Stomach (tissue), 9 donors: ENCODE data around the gene CNTN4. TPM values are rescaled to one million over a fixed set of nuclear protein-coding genes. Genes with fewer than 3 reads are reported as not detected.
"Not testable (repeated sequence)": the region's sequence is repeated elsewhere in the genome, so short reads cannot be mapped to it uniquely, and the experiment has no call there.

Experiments used
- DNase-seq, 2 donors: peaks; one replicate each; pipeline versions ENCODE4 v3.0.0 to v3.0.0-alpha.2; 2013 to 2019
- H3K27ac ChIP-seq, 5 donors: fragments of 200-600 bp in 4 of 5; sonication (generic) in 4 of 5; one replicate each; pipeline ENCODE4 v1.5.1; 2013 to 2019; ENCODE audit warnings: mild to moderate bottlenecking in 1 of 5, moderate library complexity in 1 of 5
- H3K27me3 ChIP-seq, 3 donors: fragments of 200-600 bp; sonication (generic); one replicate each; pipeline ENCODE4 v1.5.1; 2017 to 2019; ENCODE audit warnings: mixed run types in 1 of 3
- H3K36me3 ChIP-seq, 4 donors: fragments of 200-600 bp; sonication (generic); 1 replicate in 3 of 4; 2 replicates in 1 of 4; pipeline ENCODE4 v1.5.1; 2016 to 2019
- H3K4me1 ChIP-seq, 4 donors: fragments of 200-600 bp; sonication (generic); one replicate each; pipeline ENCODE4 v1.5.1; 2016 to 2019
- H3K4me3 ChIP-seq, 4 donors: fragments of 200-600 bp; sonication (generic) in 3 of 4; one replicate each; pipeline ENCODE4 v1.5.1; 2016 to 2019; ENCODE audit warnings: mild to moderate bottlenecking in 1 of 4
- H3K9me3 ChIP-seq, 4 donors: fragments of 200-600 bp; sonication (generic); one replicate each; pipeline ENCODE4 v1.5.1; 2016 to 2019
- EP300 ChIP-seq: sonication (generic); formaldehyde crosslinking; IDR thresholded peaks from one replicate; pipeline ENCODE4 v1.6.1; 2017; ENCODE audit warnings: antibody characterized with exemption
- POLR2A ChIP-seq, 4 donors: fragments of 450-650 bp; IDR thresholded peaks; one replicate each; pipeline ENCODE4 v1.6.1; 2016; ENCODE audit warnings: antibody characterized with exemption in 4 of 4, control low read depth in 2 of 4, mild to moderate bottlenecking in 1 of 4, moderate library complexity in 1 of 4
- POLR2AphosphoS5 ChIP-seq, 3 donors: sonication (generic); formaldehyde crosslinking; IDR thresholded peaks; one replicate each; pipeline ENCODE4 v1.6.1; 2016; ENCODE audit warnings: antibody characterized with exemption in 3 of 3
- WGBS, 5 donors: extraction: QIAGEN DNeasy Blood & Tissue Kit in 3 of 5; methylation state at CpG; one replicate each; pipeline versions ENCODE4 v1.1.5 to v1.1.7; 2013 to 2018; 5-methylcytosine and 5-hydroxymethylcytosine counted together
- intact Hi-C: fragments of 100-400 bp; cut with DNase I; formaldehyde crosslinking; loops from one replicate; pipeline ENCODE4 v1.15.1; 2023; ENCODE audit warnings: low total_unique reads
- polyA plus RNA-seq, 3 donors: library from polyadenylated mRNA; stranded (reverse); fragments of 200-250 nt; gene quantifications; one replicate each; pipeline ENCODE4 v1.2.3, GENCODE V29; 2013
- total RNA-seq, 5 donors: library from RNA; depleted of rRNA; stranded (reverse); fragments of >200 nt; gene quantifications; one replicate each; pipeline versions ENCODE4 v1.1.0 to v1.2.3, GENCODE V29; 2014 to 2016
- TF ChIP-seq, protein P1 (sequence below), 7 experiments: fragments of 450-650 bp in 4 of 7; fragments of 200-600 bp in 3 of 7; sonication (generic) in 3 of 7; IDR thresholded peaks; one replicate each; pipeline ENCODE4 v1.5.1; 2016 to 2019; ENCODE audit warnings: antibody characterized with exemption in 7 of 7, control low read depth in 2 of 7, mild to moderate bottlenecking in 1 of 7
- donor health status: healthy with polysubstance abuse.
- donor health status: Bipolar disorder and iron deficiency.
- donor health status: healthy.

The CNTN4 gene
- total and polyA plus RNA-seq, 8 donors, result 0.45 to 97.0 (median 5.6) TPM

DNA sequence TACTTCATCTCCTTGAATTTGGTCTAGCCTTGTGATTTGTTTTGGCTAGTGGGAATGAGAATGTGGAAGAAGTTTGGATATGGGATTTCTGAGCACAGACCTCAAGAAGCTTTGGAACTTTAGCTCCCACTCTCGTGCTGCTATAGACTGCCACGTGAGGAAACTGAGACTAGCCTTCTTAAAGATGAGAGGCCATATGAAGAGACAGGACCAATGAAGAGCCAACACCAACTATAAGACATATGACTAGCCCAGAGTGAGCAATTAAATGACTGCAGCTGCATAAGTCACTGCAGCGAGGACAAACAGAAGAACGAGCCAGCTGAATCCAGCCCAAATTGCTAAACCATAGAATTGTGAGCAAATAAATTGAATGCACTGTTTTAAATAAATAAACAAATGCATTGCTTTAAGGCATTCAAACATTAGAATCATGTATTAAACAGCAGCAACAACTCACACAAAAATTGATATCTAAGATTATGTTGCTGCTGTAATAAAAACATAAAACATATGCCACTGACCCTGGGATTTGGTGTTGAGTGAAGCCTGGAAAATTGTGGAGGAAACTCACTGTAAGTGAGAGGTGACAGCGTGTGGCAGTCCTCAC, 15.7 kb upstream of the CNTN4 start:
- H3K4me3 ChIP-seq, result no peak overlapping the region
- H3K4me1 ChIP-seq, result no peaks in the 10 kb centered on the region
- TF ChIP-seq EP300 (no peak), POLR2A (IDR thresholded peaks at IDR 0.05) (no peak), POLR2AphosphoS5 (IDR thresholded peaks at IDR 0.05) (no peak)
- TF ChIP-seq, protein P1, sequence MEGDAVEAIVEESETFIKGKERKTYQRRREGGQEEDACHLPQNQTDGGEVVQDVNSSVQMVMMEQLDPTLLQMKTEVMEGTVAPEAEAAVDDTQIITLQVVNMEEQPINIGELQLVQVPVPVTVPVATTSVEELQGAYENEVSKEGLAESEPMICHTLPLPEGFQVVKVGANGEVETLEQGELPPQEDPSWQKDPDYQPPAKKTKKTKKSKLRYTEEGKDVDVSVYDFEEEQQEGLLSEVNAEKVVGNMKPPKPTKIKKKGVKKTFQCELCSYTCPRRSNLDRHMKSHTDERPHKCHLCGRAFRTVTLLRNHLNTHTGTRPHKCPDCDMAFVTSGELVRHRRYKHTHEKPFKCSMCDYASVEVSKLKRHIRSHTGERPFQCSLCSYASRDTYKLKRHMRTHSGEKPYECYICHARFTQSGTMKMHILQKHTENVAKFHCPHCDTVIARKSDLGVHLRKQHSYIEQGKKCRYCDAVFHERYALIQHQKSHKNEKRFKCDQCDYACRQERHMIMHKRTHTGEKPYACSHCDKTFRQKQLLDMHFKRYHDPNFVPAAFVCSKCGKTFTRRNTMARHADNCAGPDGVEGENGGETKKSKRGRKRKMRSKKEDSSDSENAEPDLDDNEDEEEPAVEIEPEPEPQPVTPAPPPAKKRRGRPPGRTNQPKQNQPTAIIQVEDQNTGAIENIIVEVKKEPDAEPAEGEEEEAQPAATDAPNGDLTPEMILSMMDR (IDR thresholded peaks at IDR 0.05), result no peak
- WGBS, 5 donors, result 61 to 77% (median 73%) methylated on average over 5 of the region's 5 CpGs
- no peak overlapping the region for H3K27ac ChIP-seq
- intact Hi-C loops, result no loop called here
- DNase-seq, result no peak
- no peaks in the 10 kb centered on the region for H3K27me3 ChIP-seq
- peaks cover 0 to 34% (median 6%) of the 10 kb centered on the region in 4 donors for H3K9me3 ChIP-seq
- no peaks in the 10 kb centered on the region for H3K36me3 ChIP-seq

DNA sequence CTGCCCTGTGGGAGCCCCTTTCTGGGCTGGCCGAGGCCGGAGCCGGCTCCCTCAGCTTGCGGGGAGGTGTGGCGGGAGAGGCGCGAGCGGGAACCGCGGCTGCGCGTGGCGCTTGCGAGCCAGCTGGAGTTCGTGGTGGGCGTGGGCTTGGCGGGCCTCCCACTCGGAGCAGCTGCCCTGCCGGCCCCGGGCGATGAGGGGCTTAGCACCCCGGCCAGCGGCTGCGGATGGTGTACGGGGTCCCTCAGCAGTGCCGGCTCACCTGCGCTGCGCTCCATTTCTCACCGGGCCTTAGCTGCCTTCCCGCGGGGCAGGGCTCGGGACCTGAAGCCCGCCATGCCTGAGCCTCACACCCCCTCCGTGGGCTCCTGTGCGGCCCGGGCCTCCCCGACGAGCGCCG, 15.1 kb upstream of the CNTN4 start:
- H3K4me1 ChIP-seq, H3K36me3 ChIP-seq, H3K27me3 ChIP-seq, H3K4me3 ChIP-seq, intact Hi-C loops, DNase-seq, H3K27ac ChIP-seq: not testable (repeated sequence)
- peaks cover 0 to 34% (median 6%) of the 10 kb centered on the region in 4 donors for H3K9me3 ChIP-seq
- WGBS, 5 donors, result 93 to 97% (median 95%) methylated on average over 35 to 40 of the region's 40 CpGs

DNA sequence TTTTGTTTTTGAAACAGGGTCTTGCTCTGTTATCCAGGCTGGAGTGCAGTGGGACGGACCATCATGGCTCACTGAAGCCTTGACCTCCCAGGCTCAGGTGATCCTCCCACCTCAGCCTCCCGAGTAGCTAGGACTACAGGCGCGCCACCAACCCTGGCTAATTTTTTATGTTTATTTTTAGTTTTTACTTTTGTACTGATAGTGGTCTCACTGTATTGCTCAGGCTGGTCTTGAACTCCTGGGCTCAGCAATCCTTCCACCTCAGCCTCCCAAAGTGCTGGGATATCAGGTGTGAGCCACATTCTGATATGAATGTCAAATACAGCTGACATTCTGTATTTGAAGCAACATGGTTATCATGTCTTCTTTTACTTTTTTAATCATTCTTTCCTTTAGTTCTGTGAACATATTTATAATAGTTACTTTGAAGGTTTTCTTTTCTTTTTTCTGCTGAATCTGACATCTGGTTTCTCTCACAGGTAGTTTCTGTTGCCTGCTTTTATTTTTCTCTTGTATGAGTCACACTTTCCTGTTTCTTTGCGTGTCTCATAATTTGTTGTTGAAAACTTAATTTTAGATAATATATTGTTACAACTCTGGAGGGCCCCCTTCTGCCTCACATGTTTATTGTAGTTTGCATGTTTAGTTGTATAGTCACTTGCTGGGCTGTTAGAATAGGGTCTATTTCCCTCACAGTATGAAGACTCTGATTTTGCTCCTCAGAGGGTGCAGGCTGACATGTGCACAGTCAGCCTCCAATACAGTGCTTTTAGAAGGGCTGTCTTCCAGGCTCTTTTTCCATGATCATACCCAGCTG, 8.4 kb upstream of the CNTN4 start:
- DNase-seq, result no peak
- no peak for TF ChIP-seq POLR2AphosphoS5 (IDR thresholded peaks at IDR 0.05)
- no peak for TF ChIP-seq EP300
- no peak for TF ChIP-seq POLR2A (IDR thresholded peaks at IDR 0.05)
- TF ChIP-seq, protein P1 (IDR thresholded peaks at IDR 0.05), result no peak
- Histone ChIP-seq H3K4me1 (no peaks in the 10 kb centered on the region), H3K27ac (no peak overlapping the region), H3K27me3 (no peaks in the 10 kb centered on the region), H3K4me3 (no peak overlapping the region), H3K36me3 (no peaks in the 10 kb centered on the region), H3K9me3 (peaks cover 0 to 5% (median 2%) of the 10 kb centered on the region in 4 donors)
- intact Hi-C loops, result no loop called here
- WGBS, 5 donors, result 80 to 89% (median 86%) methylated on average over 5 of the region's 5 CpGs

DNA sequence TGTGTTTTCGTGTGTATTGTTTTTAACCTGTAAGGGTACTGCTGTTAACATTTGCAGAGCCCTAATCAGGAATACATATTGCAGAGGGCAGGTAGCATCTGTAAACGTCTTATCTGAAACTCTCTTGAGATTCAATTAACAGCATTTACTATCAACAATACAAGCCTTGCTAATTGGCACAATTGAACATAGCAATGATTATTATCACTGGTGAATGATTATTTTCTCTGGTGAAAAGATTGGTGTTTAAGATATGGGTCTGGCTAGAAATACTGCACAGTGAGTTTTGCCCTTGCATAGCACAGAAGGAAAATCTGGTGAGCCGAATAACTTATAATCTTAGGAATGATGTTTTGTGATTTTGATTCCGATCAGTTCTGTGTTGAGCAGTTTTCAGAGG, 5.9 kb upstream of the CNTN4 start:
- no peak for DNase-seq
- Histone ChIP-seq H3K9me3 (no peaks in the 10 kb centered on the region), H3K4me3 (no peak overlapping the region), H3K27me3 (peaks cover 0 to 24% (median 3%) of the 10 kb centered on the region in 3 donors), H3K36me3 (no peaks in the 10 kb centered on the region), H3K27ac (no peak overlapping the region), H3K4me1 (peaks cover 0 to 12% (median 1%) of the 10 kb centered on the region in 4 donors)
- intact Hi-C loops, result no loop called here
- TF ChIP-seq, protein P1 (IDR thresholded peaks at IDR 0.05), result no peak
- TF ChIP-seq POLR2A (IDR thresholded peaks at IDR 0.05), result no peak
- TF ChIP-seq POLR2AphosphoS5 (IDR thresholded peaks at IDR 0.05), result no peak
- WGBS, 5 donors, result 57 to 75% (median 65%) methylated on average over 4 of the region's 4 CpGs

DNA sequence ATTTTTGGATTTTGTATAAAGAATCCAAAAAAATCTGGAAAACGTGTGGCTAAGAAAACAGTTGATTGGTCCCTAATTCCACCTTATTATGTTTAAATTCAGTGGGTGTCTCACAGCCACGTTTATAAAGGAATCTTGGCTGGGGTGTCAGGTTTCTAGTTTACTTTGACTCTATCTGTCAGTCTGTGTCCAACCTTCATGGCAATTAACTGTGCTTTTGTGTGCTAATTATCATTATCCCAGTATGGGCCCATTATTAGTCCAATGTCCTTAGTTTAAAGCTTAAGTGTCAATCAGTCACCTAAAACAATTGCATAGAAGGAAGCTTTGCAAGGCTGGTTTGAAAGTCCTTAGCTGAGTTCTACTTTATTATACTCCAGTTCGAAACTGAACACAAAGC, 3.7 kb upstream of the CNTN4 start:
- TF ChIP-seq EP300, result no peak
- TF ChIP-seq POLR2A (IDR thresholded peaks at IDR 0.05), result no peak
- TF ChIP-seq, protein P1 (IDR thresholded peaks at IDR 0.05), result no peak
- TF ChIP-seq POLR2AphosphoS5 (IDR thresholded peaks at IDR 0.05), result no peak
- no peaks in the 10 kb centered on the region for H3K9me3 ChIP-seq
- DNase-seq, result no peak
- no peaks in the 10 kb centered on the region for H3K36me3 ChIP-seq
- intact Hi-C loops, result no loop called here
- H3K4me1 ChIP-seq, result peaks cover 0 to 34% (median 12%) of the 10 kb centered on the region in 4 donors
- peaks cover 0 to 46% (median 23%) of the 10 kb centered on the region in 3 donors for H3K27me3 ChIP-seq
- 32 to 53% (median 37%) methylated on average over 3 of the region's 3 CpGs for WGBS, 5 donors
- no peak overlapping the region for H3K4me3 ChIP-seq
- H3K27ac ChIP-seq, result no peak overlapping the region
